Adrenal gland (tissue), 12 donors: ENCODE measurements around the gene WDFY4. TPM values are rescaled to one million over a fixed set of nuclear protein-coding genes. Genes with fewer than 3 reads are reported as not detected.

Experiments
- DNase-seq, 7 donors: peaks; one replicate each; pipeline ENCODE4 v3.0.0-alpha.2; 2019 to 2020
- H3K27ac ChIP-seq, 5 donors: fragments of 200-600 bp; sonication (generic) in 4 of 5; 1 replicate in 3 of 5; 2 replicates in 2 of 5; pipeline versions ENCODE4 v1.5.1 to v1.8.0; 2016 to 2020; ENCODE audit warnings: mild to moderate bottlenecking in 1 of 5
- H3K27me3 ChIP-seq: fragments of 200-600 bp; 2 replicates; pipeline ENCODE4 v1.8.0; 2021
- H3K36me3 ChIP-seq, 2 donors: fragments of 200-600 bp; replicated peaks in 1 of 2; 1 replicate in 1 of 2; 2 replicates in 1 of 2; pipeline versions ENCODE4 v1.5.1 to v1.8.0; 2018 to 2022
- H3K4me1 ChIP-seq, 2 donors: fragments of 200-600 bp; replicated peaks in 1 of 2; 1 replicate in 1 of 2; 2 replicates in 1 of 2; pipeline versions ENCODE4 v1.5.1 to v1.8.0; 2018 to 2021
- H3K4me3 ChIP-seq, 4 donors: fragments of 200-600 bp; sonication (generic) in 3 of 4; one replicate each; pipeline ENCODE4 v1.5.1; 2016 to 2018
- H3K9me3 ChIP-seq, 3 donors: fragments of 200-600 bp; sonication (generic) in 1 of 3; replicated peaks in 1 of 3; 1 replicate in 2 of 3; 2 replicates in 1 of 3; pipeline versions ENCODE4 v1.5.1 to v1.8.0; 2016 to 2021
- POLR2A ChIP-seq, 2 donors: fragments of 450-650 bp; IDR thresholded peaks; one replicate each; pipeline ENCODE4 v1.6.1; 2017; ENCODE audit warnings: antibody characterized with exemption in 2 of 2, mild to moderate bottlenecking in 2 of 2, moderate library complexity in 1 of 2
- WGBS, 4 donors: extraction: QIAGEN DNeasy Blood & Tissue Kit in 2 of 4; methylation state at CpG; one replicate each; pipeline versions ENCODE4 v1.1.5 to v1.1.7; 2013 to 2017; 5-methylcytosine and 5-hydroxymethylcytosine counted together
- intact Hi-C, 2 donors: fragments of 100-400 bp; cut with DNase I; formaldehyde crosslinking; loops; one replicate each; pipeline versions ENCODE4 v1.14.1 to v1.15.0; 2022 to 2023
- polyA plus RNA-seq, 3 donors: library from polyadenylated mRNA; stranded (reverse); fragments of 200-250 nt in 2 of 3; fragments of 350-450 nt in 1 of 3; fragmentation: Illumina TruSeq in 1 of 3; extraction: RNeasy Lipid Tissue Mini Kit (QIAGEN cat#74804) in 1 of 3; gene quantifications; one replicate each; pipeline ENCODE4 v1.2.3, GENCODE V29; 2013 to 2014
- total RNA-seq, 9 donors: library from RNA; depleted of rRNA in 4 of 9; stranded (reverse); fragments of >200 nt in 4 of 9; fragments of 120-200 nt in 1 of 9; fragmentation: NEBNext Ultra II Directional in 1 of 9; extraction: Animal tissue kit (Norgen Biotek cat#: 25700) in 1 of 9; gene quantifications; one replicate each; pipeline versions ENCODE4 v1.1.0 to v1.2.4, GENCODE V29; 2013 to 2023
- TF ChIP-seq, protein P1 (sequence below), 6 experiments: fragments of 450-650 bp in 4 of 6; fragments of 200-600 bp in 2 of 6; sonication (generic) in 1 of 6; IDR thresholded peaks; 1 replicate in 5 of 6; 2 replicates in 1 of 6; pipeline versions ENCODE4 v1.5.1 to v1.8.0; 2016 to 2021; ENCODE audit warnings: antibody characterized with exemption in 6 of 6, mild to moderate bottlenecking in 2 of 6, moderate library complexity in 1 of 6
- donor health status: healthy with polysubstance abuse.
- donor health status: Bipolar disorder and iron deficiency.
- donor health status: DM: yes; HTN: yes; CAD: no.
- donor health status: DM: no; HTN: no; CAD: no.
- donor health status: DM: no; HTN: no; CAD: no.
- donor health status: DM: yes; HTN: yes; CAD: no.

Gene WDFY4
- total and polyA plus RNA-seq, 12 donors: 0.61 to 9.9 (median 5.7) TPM

- Histone ChIP-seq H3K4me3 (no peak overlapping the region), H3K9me3 (no peaks in the 10 kb centered on the region), H3K4me1 (peaks cover 0 to 16% of the 10 kb centered on the region in 2 donors), H3K27me3 (no peaks in the 10 kb centered on the region), H3K36me3 (no peaks in the 10 kb centered on the region), H3K27ac (no peak overlapping the region)
- no peak for DNase-seq
- WGBS, 4 donors: 87 to 94% (median 92%) methylated on average over 4 of the region's 4 CpGs
- intact Hi-C loops: loop anchor here (5.0 to 10.0 kb wide), 2 partner anchors 102 to 511 kb away; no protein-coding TSS in a partner anchor
- TF ChIP-seq, protein P1, sequence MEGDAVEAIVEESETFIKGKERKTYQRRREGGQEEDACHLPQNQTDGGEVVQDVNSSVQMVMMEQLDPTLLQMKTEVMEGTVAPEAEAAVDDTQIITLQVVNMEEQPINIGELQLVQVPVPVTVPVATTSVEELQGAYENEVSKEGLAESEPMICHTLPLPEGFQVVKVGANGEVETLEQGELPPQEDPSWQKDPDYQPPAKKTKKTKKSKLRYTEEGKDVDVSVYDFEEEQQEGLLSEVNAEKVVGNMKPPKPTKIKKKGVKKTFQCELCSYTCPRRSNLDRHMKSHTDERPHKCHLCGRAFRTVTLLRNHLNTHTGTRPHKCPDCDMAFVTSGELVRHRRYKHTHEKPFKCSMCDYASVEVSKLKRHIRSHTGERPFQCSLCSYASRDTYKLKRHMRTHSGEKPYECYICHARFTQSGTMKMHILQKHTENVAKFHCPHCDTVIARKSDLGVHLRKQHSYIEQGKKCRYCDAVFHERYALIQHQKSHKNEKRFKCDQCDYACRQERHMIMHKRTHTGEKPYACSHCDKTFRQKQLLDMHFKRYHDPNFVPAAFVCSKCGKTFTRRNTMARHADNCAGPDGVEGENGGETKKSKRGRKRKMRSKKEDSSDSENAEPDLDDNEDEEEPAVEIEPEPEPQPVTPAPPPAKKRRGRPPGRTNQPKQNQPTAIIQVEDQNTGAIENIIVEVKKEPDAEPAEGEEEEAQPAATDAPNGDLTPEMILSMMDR (IDR thresholded peaks at IDR 0.05): no peak
- TF ChIP-seq POLR2A (IDR thresholded peaks at IDR 0.05): no peak
These were observed 30.6 kb upstream of the WDFY4 start for GRCh38 chr10:48653944-48654698.

- Histone ChIP-seq H3K36me3 (no peaks in the 10 kb centered on the region), H3K27me3 (no peaks in the 10 kb centered on the region), H3K4me1 (peaks cover 0 to 16% of the 10 kb centered on the region in 2 donors), H3K4me3 (peak overlapping the region in 2 of 4 donors; percentile 30 to 56), H3K27ac (peak overlapping the region; percentile 3 to 78 (median 61)), H3K9me3 (no peaks in the 10 kb centered on the region)
- no peak for TF ChIP-seq POLR2A (IDR thresholded peaks at IDR 0.05)
- TF ChIP-seq, protein P1 (IDR thresholded peaks at IDR 0.05): peak in 2 of 6 experiments; percentile 0 to 1
- DNase-seq: peak; percentile 81 to 93 (median 89)
- intact Hi-C loops: loop anchor here (5.0 to 10.0 kb wide), 5 partner anchors 103 to 509 kb away; no protein-coding TSS in a partner anchor
- WGBS, 4 donors: 10 to 25% (median 15%) methylated on average over 20 to 55 of the region's 55 CpGs
These were observed 29.0 kb upstream of the WDFY4 start for GRCh38 chr10:48655411-48656240.

DNA sequence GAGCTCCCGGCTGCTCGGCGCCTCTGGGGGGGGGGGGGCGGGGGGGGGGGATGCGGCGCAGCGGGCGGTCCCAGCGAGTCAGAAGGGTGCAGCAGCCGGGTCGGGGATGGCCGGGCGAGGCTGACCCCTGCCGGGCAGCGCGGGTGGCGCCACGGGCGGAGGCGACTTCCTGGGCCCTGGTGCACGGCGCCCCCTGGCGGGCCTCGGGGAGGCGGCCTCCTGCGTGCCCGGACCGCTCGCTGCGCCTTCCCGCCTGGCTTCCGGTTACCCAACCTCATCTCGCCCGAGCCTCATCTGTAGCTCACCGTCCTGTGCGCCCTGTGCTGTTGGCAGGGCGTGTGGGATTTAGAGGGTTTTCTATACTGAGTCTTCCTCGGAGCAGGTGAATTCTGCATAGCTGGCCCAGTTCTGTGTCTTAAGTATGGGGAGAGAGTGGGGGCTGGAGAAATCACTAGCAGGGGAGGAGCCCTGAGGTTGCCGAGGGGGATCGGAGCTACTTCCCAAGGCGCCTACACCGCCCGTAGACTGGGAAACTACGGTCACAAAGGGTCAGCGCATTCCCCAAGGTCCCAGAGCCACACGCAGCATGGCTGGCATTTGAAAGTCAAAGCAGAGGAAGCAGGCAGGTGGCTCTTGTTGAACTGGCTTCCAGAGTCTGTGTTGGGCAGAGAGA, 28.3 kb upstream of the WDFY4 start:
- TF ChIP-seq POLR2A (IDR thresholded peaks at IDR 0.05): no peak
- TF ChIP-seq, protein P1 (IDR thresholded peaks at IDR 0.05): peak; percentile 49 to 100 (median 84)
- intact Hi-C loops: loop anchor here (5.0 to 10.0 kb wide), 5 partner anchors 104 to 508 kb away; no protein-coding TSS in a partner anchor
- Histone ChIP-seq H3K4me3 (peak overlapping the region in 2 of 4 donors; percentile 30 to 56), H3K36me3 (no peaks in the 10 kb centered on the region), H3K9me3 (no peaks in the 10 kb centered on the region), H3K27me3 (no peaks in the 10 kb centered on the region), H3K4me1 (peaks cover 0 to 16% of the 10 kb centered on the region in 2 donors), H3K27ac (peak overlapping the region in 3 of 5 donors; percentile 61 to 78 (median 72))
- peak; percentile 90 to 95 (median 93) for DNase-seq
- WGBS, 4 donors: 1 to 2% (median 1%) methylated on average over 16 to 46 of the region's 46 CpGs; no CpG with 5 or more reads in 1 of the 4 donors
